ENCODE measurements around the gene GPC1.

GRCh38 chr2:240388471-240389301, 46.8 kb upstream of the GPC1 start:
- TF ChIP-seq, protein P1, sequence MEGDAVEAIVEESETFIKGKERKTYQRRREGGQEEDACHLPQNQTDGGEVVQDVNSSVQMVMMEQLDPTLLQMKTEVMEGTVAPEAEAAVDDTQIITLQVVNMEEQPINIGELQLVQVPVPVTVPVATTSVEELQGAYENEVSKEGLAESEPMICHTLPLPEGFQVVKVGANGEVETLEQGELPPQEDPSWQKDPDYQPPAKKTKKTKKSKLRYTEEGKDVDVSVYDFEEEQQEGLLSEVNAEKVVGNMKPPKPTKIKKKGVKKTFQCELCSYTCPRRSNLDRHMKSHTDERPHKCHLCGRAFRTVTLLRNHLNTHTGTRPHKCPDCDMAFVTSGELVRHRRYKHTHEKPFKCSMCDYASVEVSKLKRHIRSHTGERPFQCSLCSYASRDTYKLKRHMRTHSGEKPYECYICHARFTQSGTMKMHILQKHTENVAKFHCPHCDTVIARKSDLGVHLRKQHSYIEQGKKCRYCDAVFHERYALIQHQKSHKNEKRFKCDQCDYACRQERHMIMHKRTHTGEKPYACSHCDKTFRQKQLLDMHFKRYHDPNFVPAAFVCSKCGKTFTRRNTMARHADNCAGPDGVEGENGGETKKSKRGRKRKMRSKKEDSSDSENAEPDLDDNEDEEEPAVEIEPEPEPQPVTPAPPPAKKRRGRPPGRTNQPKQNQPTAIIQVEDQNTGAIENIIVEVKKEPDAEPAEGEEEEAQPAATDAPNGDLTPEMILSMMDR (IDR thresholded peaks at IDR 0.05): no peak
- no peak for TF ChIP-seq POLR2A (IDR thresholded peaks at IDR 0.05)

All from Peyer's patch (tissue), 4 donors.